Mucosa of rectum (tissue), 2 donors: ENCODE results near the gene BATF2.
A peak's percentile ranks its signal among the peaks of the same experiment; 100 is the strongest.
"Not testable (repeated sequence)": the region's sequence is repeated elsewhere in the genome, so short reads cannot be mapped to it uniquely, and the experiment has no call there.

Experiments used
- H3K27ac ChIP-seq, 2 donors: one replicate each; pipeline ENCODE4 v1.7.0; 2013; ENCODE audit warnings: inconsistent platforms in 2 of 2, low read depth in 2 of 2, low read length in 2 of 2
- H3K27me3 ChIP-seq, 2 donors: one replicate each; pipeline ENCODE4 v1.7.0; 2013; ENCODE audit warnings: low read length in 2 of 2; ENCODE audit not compliant: control insufficient read depth in 2 of 2, insufficient read depth in 2 of 2
- H3K36me3 ChIP-seq, 2 donors: one replicate each; pipeline ENCODE4 v1.7.0; 2013; ENCODE audit warnings: low read length in 2 of 2; ENCODE audit not compliant: control insufficient read depth in 2 of 2, insufficient read depth in 2 of 2
- H3K4me1 ChIP-seq, 2 donors: one replicate each; pipeline ENCODE4 v1.7.0; 2013; ENCODE audit warnings: low read length in 2 of 2, mild to moderate bottlenecking in 1 of 2; ENCODE audit not compliant: control insufficient read depth in 2 of 2, insufficient read depth in 2 of 2
- H3K4me3 ChIP-seq, 2 donors: one replicate each; pipeline ENCODE4 v1.7.0; 2013; ENCODE audit warnings: low read length in 2 of 2
- H3K9ac ChIP-seq, 2 donors: one replicate each; pipeline ENCODE4 v1.7.0; 2013; ENCODE audit warnings: low read length in 2 of 2, low read depth in 1 of 2, mild to moderate bottlenecking in 1 of 2
- H3K9me3 ChIP-seq, 2 donors: one replicate each; pipeline ENCODE4 v1.7.0; 2013; ENCODE audit warnings: low read length in 2 of 2; ENCODE audit not compliant: control insufficient read depth in 2 of 2
- donor health status: healthy.
- donor health status: Normal muscosa, but diverticular disease.

BATF2 gene

DNA sequence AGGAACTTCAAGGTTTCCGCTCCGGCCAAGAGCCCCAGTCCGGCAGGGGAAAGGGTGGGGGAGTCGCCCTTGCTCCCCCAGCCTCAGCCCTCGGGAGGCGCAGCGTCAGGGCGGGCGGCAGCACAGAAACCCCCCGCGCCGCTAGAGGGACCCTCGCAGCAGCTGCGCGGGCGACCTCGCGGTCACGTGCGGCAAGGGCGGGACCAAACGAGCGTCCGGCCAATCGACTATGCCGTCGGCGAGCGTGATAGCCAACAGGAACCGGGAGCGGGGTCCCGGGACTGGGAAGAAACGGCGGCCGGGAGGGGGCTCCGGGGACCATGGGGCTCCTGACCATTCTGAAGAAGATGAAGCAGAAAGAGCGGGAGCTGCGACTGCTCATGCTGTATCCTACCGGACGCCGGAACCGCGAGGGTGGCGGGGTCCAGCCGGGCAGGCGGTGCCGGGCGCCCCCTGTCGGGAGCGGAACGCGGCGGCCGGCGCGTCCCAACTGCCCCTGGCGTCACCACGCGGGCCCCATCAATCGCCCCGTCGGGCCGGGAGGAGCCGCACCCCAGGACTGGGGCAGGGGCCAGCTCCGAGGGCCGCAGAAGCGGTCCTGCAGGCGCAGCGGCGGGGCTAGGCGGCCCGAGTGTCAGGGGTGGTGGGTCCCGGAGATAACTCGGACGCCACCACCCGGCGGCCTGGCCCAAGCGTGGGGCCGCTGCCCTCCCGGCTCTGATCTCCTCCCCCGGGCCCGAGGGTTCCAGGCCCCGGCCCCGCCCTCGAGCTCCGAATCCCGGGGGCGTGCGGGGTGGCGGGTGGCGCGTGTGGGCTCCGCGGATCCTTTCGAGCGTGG is 17.3 kb upstream of the BATF2 start, which contains the start of gene ARL2:
Gene ARL2, plus strand, starts transcription at position 273 of the 838 bp plus-strand sequence. Its CDS starts 48 bp downstream, at position 321.
- Histone ChIP-seq H3K27me3 (no peaks in the 10 kb centered on the region), H3K4me1 (peaks cover 14 to 15% of the 10 kb centered on the region in 2 donors), H3K36me3 (peaks cover 0 to 9% of the 10 kb centered on the region in 2 donors), H3K27ac (peak within 1 kb of the TSS; percentile 99 to 100), H3K9me3 (no peaks in the 10 kb centered on the region), H3K9ac (peak within 1 kb of the TSS; percentile 95 to 99), H3K4me3 (peak within 1 kb of the TSS; percentile 78 to 94)

DNA sequence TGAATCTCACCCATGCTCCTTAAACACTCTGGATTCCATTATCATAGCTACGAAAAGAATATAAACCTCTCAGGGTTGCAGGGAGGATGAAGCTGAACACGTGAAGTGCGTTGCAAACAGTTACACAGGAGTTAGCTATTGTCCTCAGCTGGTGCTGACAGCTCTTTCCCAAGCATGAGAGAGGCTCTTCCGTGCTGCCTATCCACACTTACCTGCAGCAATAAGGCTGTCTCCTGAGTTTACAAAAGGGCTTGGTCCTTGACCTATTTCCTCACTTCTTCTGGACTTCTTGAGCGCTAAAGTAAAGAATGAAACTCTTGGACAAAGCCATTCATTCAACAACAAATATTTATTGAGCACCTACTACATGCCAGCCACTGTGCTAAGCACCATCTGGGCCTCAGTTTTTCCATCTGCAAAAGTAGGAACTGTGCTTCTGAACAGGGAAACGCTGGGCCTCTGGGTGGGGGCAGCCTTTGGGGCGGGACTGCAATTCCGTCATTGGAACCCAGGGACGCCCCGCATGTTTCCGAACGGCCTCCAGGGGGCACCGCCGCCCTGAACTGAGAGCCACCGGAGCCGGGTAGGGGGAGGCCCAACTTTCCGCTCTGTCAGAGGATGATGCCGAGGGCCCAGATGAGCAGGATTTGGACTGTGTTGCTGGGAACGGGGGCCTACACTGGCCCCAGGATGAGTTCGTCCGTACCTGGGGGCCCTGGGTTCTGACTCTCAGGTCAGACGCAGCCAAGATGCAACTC is 16.5 kb upstream of the BATF2 start:
- Histone ChIP-seq H3K27me3 (no peaks in the 10 kb centered on the region), H3K4me3 (peak overlapping the region; percentile 78 to 94), H3K36me3 (peaks cover 0 to 2% of the 10 kb centered on the region in 2 donors), H3K9me3 (no peaks in the 10 kb centered on the region), H3K9ac (peak overlapping the region; percentile 95 to 99), H3K27ac (peak overlapping the region; percentile 99 to 100), H3K4me1 (peaks cover 14 to 15% of the 10 kb centered on the region in 2 donors)

DNA sequence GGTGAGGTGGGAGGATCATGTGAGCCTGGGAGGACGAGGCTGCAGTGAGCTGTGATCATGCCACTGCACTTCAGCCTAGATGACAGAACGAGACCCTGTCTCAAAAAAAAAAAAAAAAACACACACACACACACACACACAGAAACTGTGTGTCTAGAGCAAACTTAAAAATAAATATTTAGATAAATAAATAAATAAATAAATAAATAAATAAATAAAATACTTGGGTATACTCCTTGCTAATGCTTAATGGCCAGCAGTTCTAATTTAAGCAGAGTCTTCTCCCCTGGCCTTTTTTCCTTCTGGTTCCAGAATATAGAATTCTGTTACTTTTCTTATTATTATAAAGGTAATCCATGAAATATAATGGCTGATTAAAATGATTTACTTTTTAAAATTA is 12.1 kb upstream of the BATF2 start:
- H3K9me3 ChIP-seq, result no peaks in the 10 kb centered on the region
- H3K27me3 ChIP-seq, result no peaks in the 10 kb centered on the region
- no peak overlapping the region for H3K4me3 ChIP-seq
- H3K9ac ChIP-seq, result no peak overlapping the region
- H3K4me1 ChIP-seq, result peaks cover 7 to 8% of the 10 kb centered on the region in 2 donors
- H3K36me3 ChIP-seq, result no peaks in the 10 kb centered on the region
- H3K27ac ChIP-seq, result no peak overlapping the region

DNA sequence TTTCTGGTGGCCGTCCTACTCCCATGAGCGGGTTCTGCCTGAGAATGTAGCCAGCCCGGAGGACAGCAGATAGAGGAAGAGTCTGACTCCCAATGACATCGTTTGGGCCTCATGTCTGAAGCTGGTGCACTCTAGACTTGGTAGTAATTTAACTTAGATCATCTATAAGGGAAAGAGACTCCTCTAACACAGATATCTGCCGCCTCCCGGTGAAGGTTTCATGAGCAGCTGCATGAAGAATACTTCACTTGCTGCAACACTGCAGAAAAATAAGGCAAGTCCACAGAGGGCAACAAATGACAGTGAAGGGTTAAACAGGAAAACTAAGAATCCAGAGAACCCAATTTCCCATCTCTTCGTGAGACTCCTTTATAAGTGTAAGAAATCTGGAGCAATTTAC is 11.2 kb upstream of the BATF2 start:
- H3K9me3 ChIP-seq, result no peaks in the 10 kb centered on the region
- H3K9ac ChIP-seq, result no peak overlapping the region
- no peak overlapping the region for H3K4me3 ChIP-seq
- H3K27ac ChIP-seq, result no peak overlapping the region
- no peaks in the 10 kb centered on the region for H3K27me3 ChIP-seq
- peaks cover 4% of the 10 kb centered on the region in 2 donors for H3K4me1 ChIP-seq
- H3K36me3 ChIP-seq, result no peaks in the 10 kb centered on the region

DNA sequence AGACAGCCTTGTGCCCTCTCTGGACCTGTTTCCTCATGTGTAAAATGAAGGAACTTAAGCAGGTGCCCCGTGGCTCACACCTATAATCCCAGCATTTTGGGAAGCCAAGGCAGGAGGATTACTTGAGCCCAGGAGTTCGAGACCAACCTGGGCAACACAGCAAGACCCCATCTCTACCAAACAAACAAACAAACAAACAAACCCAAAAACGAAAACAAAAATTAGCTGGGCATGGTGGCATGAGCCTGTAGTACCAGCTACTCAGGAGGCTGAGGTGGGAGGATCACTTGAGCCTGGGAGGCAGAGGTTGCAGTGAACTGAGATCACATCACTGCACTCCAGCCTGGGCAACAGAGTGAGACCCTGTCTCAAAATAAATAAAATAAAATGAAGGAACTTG is 7.2 kb upstream of the BATF2 start:
- H3K9ac ChIP-seq, H3K4me1 ChIP-seq, H3K27ac ChIP-seq, H3K9me3 ChIP-seq, H3K36me3 ChIP-seq, H3K4me3 ChIP-seq, H3K27me3 ChIP-seq: not testable (repeated sequence)

DNA sequence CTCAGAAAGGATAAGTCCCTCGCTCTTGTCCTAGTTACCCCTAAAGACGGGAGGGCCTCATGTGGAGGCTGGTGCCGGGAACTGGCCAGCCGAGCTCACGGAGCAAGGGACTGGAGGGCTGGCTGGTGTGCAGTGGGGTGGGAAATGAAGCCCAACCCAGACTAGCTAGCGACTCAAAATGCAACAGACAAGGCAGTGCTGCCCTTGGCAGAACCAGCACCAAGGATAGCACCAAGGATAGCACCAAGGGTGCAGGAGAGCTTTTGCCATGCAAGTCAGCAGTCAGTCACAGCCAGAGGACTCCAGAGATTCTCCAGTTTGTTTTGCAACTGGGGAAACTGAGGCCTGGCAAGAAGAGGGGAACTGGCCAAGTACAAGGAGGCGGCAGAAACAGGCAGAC is 6.5 kb upstream of the BATF2 start:
- Histone ChIP-seq H3K27ac (no peak overlapping the region), H3K9me3 (no peaks in the 10 kb centered on the region), H3K4me1 (peaks cover 11 to 15% of the 10 kb centered on the region in 2 donors), H3K4me3 (no peak overlapping the region), H3K9ac (no peak overlapping the region), H3K27me3 (no peaks in the 10 kb centered on the region), H3K36me3 (no peaks in the 10 kb centered on the region)

DNA sequence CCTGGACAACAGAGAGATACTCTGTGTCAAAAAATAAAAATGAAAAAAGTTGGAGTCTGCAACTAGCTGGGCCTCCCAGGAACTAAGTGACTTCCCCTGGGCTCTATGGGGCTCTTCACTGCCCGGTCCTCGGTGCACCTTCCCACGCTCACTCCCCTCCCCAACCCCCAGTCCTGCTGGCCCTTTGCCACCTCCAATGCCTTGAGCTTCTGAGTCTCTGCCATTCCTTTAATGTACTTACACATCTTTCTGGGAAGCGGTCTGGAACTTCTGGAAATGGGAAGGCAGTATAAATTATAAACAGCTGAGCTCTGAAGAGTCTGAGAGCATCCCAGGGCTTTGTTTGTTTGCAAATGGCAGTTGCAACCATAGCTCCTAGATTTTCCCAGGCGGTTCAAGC is 5.9 kb upstream of the BATF2 start:
- no peaks in the 10 kb centered on the region for H3K27me3 ChIP-seq
- H3K27ac ChIP-seq, result no peak overlapping the region
- H3K9ac ChIP-seq, result no peak overlapping the region
- no peak overlapping the region for H3K4me3 ChIP-seq
- H3K4me1 ChIP-seq, result peaks cover 16 to 19% of the 10 kb centered on the region in 2 donors
- H3K36me3 ChIP-seq, result no peaks in the 10 kb centered on the region
- no peaks in the 10 kb centered on the region for H3K9me3 ChIP-seq

DNA sequence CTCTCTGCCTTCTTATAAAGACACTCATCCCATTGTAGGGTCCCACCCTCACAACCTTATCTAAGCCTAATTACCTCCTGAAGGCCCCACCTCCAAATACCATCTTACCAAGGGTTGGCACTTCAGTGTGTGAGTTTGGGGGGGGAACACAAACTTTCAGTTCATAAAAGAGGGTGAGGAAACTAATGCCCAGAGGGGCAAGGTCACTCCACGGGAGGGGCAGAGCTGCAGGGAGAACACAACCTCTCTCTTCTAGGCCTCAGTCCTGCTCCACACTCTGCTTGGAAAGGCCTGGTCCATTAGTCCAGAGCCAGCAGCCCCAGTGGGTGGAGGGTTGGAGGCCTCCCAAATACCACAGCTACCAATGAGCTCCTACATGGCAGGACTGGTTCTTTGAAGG is 2.7 kb upstream of the BATF2 start:
- H3K36me3 ChIP-seq, result no peaks in the 10 kb centered on the region
- peaks cover 33 to 39% of the 10 kb centered on the region in 2 donors for H3K4me1 ChIP-seq
- peak overlapping the region; percentile 34 to 58 for H3K4me3 ChIP-seq
- peak overlapping the region; percentile 97 to 98 for H3K27ac ChIP-seq
- no peaks in the 10 kb centered on the region for H3K9me3 ChIP-seq
- peak overlapping the region; percentile 70 to 73 for H3K9ac ChIP-seq
- no peaks in the 10 kb centered on the region for H3K27me3 ChIP-seq

DNA sequence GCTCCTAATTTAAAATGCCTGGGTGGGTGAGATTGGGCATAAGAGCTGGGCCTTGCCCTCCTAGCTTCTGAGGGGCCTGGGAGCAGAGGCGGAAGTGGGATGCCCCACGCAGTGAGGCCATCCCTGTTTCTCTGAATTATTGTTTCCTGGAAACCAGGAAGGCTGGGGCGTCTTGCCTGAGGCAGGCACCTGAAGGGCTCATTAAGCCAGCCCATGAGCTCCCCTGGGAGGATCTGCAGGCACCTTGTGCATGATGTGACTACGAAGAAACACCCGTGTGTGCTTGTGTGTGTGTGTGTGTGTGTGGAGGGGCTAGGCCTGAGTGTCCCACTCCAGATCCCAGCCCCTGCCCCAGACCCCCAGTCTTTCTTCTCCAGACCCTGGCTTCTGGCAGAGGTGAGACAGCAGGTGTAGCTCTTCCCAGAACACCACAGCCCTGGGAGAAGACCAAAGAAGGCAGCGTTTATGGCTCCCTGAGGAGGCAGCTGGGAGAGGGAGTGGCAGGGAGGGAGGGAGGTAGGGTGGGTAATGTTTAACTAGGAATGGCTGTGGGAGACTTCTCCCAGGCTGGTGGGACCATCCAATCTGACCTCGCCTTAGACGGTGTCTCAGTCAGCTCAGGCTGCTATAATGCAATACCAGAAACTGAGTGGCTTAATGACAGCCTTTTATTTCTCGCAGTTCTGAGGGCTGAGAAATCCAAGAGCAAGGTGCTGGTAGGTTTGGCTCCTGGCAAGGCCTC is 2.1 kb upstream of the BATF2 start:
- Histone ChIP-seq H3K9ac (peak overlapping the region; percentile 70 to 73), H3K4me3 (peak overlapping the region; percentile 52 to 58), H3K27ac (peak overlapping the region; percentile 97 to 98), H3K36me3 (peaks cover 0 to 4% of the 10 kb centered on the region in 2 donors), H3K9me3 (no peaks in the 10 kb centered on the region), H3K4me1 (peaks cover 33 to 39% of the 10 kb centered on the region in 2 donors), H3K27me3 (no peaks in the 10 kb centered on the region)
